Measurements from ENCODE around the gene TMEM30B.

Gene TMEM30B

DNA sequence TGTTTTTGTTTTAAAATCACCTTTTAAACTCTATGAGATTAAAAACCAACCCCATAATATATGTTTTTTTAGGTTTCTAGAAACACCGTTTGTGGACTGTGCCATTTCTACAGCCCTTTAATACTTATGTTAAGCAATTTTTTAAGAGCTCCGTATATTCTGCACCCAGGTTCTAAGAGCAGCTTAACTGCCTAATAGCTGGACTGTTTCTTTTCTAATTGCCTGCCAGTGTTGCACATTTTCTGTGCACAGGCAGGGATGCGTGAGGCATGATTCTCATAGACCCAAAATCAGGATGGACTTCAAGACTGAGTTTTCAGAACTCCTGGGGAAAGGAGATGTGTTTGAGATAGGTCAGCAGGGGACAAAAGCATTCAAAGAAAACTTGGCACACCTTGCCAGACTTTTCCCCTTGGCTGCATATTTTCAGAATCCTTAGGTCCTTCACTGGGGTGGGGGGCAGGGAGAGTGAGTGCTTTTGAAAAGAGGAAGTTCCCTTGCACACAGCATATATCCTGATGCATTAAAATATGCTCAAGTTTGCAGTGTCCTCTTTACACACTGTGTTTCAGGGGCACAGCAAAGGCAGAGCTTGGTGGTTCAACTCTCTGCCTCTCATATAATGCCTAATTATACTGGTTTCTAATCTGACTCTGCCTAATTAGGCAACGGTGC lies 27.9 kb downstream of the TMEM30B start:
- no peak for TF ChIP-seq EZH2phosphoT487 (IDR thresholded peaks at IDR 0.05; ENCODE audit: low read depth)
- TF ChIP-seq, protein P1, sequence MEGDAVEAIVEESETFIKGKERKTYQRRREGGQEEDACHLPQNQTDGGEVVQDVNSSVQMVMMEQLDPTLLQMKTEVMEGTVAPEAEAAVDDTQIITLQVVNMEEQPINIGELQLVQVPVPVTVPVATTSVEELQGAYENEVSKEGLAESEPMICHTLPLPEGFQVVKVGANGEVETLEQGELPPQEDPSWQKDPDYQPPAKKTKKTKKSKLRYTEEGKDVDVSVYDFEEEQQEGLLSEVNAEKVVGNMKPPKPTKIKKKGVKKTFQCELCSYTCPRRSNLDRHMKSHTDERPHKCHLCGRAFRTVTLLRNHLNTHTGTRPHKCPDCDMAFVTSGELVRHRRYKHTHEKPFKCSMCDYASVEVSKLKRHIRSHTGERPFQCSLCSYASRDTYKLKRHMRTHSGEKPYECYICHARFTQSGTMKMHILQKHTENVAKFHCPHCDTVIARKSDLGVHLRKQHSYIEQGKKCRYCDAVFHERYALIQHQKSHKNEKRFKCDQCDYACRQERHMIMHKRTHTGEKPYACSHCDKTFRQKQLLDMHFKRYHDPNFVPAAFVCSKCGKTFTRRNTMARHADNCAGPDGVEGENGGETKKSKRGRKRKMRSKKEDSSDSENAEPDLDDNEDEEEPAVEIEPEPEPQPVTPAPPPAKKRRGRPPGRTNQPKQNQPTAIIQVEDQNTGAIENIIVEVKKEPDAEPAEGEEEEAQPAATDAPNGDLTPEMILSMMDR (IDR thresholded peaks at IDR 0.05; ENCODE audit: low read depth, low read length) = no peak
- H3K4me1 ChIP-seq (ENCODE audit: low read length) = peaks cover 9% of the 10 kb centered on the region
- H3K27ac ChIP-seq (ENCODE audit: low read length) = no peak overlapping the region
- no peaks in the 10 kb centered on the region for H4K20me1 ChIP-seq (ENCODE audit: insufficient read depth, low read length)
- H3K36me3 ChIP-seq (replicated peaks; ENCODE audit: low read depth, low read length) = no peaks in the 10 kb centered on the region
- H3K9ac ChIP-seq (ENCODE audit: low read length) = peak overlapping the region; percentile 20; the same call in 1 of the 2 replicates
- H3K27me3 ChIP-seq (ENCODE audit: low read depth, low read length) = no peaks in the 10 kb centered on the region
- H3K4me3 ChIP-seq (ENCODE audit: low read length) = peak overlapping the region; percentile 61
- peak overlapping the region; percentile 44 for H2AFZ ChIP-seq (ENCODE audit: low read depth, low read length)
- H3K4me2 ChIP-seq (ENCODE audit: low read length) = peak overlapping the region; percentile 77
- H3K79me2 ChIP-seq (ENCODE audit: low read length) = no peaks in the 10 kb centered on the region
- H3K9me3 ChIP-seq (ENCODE audit: insufficient read depth, low read length) = no peaks in the 10 kb centered on the region

DNA sequence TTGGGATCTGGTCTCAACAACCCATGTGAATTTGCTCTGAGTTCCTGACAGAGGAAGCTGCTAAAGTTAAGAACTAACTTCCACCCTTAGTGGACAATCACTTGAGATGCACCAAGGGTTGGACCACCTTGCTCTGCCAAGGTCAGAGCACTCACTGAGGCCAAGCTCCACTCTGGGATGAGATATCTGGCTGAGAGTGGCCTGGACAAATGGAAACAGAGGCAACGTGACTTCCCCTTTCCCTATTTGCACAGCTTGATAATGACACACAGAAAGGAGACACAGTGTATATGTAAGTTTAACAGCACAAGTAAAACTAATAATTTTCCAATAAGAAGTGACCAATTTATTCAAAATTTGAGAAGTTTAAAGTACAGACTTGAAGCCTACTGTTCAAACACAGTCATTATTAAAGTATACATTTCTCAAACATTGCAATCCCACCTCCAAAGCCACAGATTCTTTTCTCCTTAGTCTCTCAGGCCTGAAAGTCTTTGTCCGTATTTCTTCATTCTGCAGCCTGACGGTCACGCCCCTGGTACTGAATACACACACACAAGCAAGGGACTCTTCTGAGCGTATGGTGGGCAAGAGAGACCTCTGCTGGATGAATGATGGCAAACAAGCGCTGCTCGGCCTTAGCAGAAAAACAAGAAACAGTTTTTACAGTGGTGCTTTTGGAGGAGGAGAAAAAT lies 28.6 kb downstream of the TMEM30B start:
- no peaks in the 10 kb centered on the region for H3K9me3 ChIP-seq (ENCODE audit: insufficient read depth, low read length)
- H3K27ac ChIP-seq (ENCODE audit: low read length) = no peak overlapping the region
- H3K36me3 ChIP-seq (replicated peaks; ENCODE audit: low read depth, low read length) = no peaks in the 10 kb centered on the region
- TF ChIP-seq EZH2phosphoT487 (IDR thresholded peaks at IDR 0.05; ENCODE audit: low read depth) = no peak
- TF ChIP-seq, protein P1 (IDR thresholded peaks at IDR 0.05; ENCODE audit: low read depth, low read length) = peak; percentile 93
- H3K79me2 ChIP-seq (ENCODE audit: low read length) = no peaks in the 10 kb centered on the region
- no peak overlapping the region for H3K9ac ChIP-seq (ENCODE audit: low read length)
- no peaks in the 10 kb centered on the region for H4K20me1 ChIP-seq (ENCODE audit: insufficient read depth, low read length)
- peaks cover 9% of the 10 kb centered on the region for H3K4me1 ChIP-seq (ENCODE audit: low read length)
- peak overlapping the region; percentile 44 for H2AFZ ChIP-seq (ENCODE audit: low read depth, low read length)
- no peaks in the 10 kb centered on the region for H3K27me3 ChIP-seq (ENCODE audit: low read depth, low read length)
- peak overlapping the region; percentile 77 for H3K4me2 ChIP-seq (ENCODE audit: low read length)
- peak overlapping the region; percentile 61 for H3K4me3 ChIP-seq (ENCODE audit: low read length)

DNA sequence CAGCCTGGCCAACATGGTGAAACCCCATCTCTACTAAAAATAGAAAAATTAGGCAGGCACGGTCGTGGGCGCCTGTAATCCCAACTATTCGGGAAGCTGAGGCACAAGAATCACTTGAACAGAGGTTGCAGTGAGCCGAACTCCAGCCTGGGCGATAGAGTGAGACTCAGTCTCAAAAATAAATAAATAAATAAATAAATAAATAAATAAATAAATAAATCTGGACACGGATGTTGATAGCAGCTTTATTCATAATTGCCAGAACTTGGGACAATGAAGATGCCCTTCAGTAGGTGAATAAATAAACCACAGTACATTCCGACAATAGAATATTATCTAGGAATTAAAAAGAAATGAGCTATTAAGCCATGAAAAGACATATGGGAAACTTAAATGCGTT lies 31.1 kb downstream of the TMEM30B start:
- H3K79me2 ChIP-seq (ENCODE audit: low read length) = no peaks in the 10 kb centered on the region
- no peak for TF ChIP-seq EZH2phosphoT487 (IDR thresholded peaks at IDR 0.05; ENCODE audit: low read depth)
- TF ChIP-seq, protein P1 (IDR thresholded peaks at IDR 0.05; ENCODE audit: low read depth, low read length) = no peak
- no peaks in the 10 kb centered on the region for H3K27me3 ChIP-seq (ENCODE audit: low read depth, low read length)
- no peak overlapping the region for H2AFZ ChIP-seq (ENCODE audit: low read depth, low read length)
- no peaks in the 10 kb centered on the region for H3K36me3 ChIP-seq (replicated peaks; ENCODE audit: low read depth, low read length)
- H4K20me1 ChIP-seq (ENCODE audit: insufficient read depth, low read length) = no peaks in the 10 kb centered on the region
- no peak overlapping the region for H3K27ac ChIP-seq (ENCODE audit: low read length)
- H3K4me3 ChIP-seq (ENCODE audit: low read length) = no peak overlapping the region
- no peak overlapping the region for H3K9ac ChIP-seq (ENCODE audit: low read length)
- H3K4me1 ChIP-seq (ENCODE audit: low read length) = peaks cover 9% of the 10 kb centered on the region
- no peaks in the 10 kb centered on the region for H3K9me3 ChIP-seq (ENCODE audit: insufficient read depth, low read length)
- H3K4me2 ChIP-seq (ENCODE audit: low read length) = no peak overlapping the region

DNA sequence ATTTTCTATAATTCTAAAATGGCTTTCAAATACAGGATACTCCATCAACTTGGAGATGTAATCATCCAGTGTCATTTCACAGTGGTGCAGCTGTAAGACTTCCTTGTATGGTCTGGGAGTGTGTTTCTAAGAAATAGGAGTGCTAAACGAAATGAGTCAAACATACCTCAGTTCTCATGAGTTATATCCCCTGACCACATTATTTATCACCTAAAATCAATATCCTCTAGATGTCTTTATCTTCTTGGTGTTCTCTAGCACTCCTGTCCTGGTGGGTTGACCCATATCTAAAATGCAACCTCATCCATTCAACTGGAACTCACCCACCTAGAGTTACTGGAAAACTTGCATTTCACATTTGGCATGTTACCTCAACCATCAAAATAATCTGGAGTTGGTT lies 33.2 kb downstream of the TMEM30B start:
- TF ChIP-seq, protein P1 (IDR thresholded peaks at IDR 0.05; ENCODE audit: low read depth, low read length) = no peak
- no peak for TF ChIP-seq EZH2phosphoT487 (IDR thresholded peaks at IDR 0.05; ENCODE audit: low read depth)
- Histone ChIP-seq H3K4me3 (ENCODE audit: low read length) (no peak overlapping the region), H3K9ac (ENCODE audit: low read length) (no peak overlapping the region)

More for the DNA sequence above, 33.2 kb downstream of the TMEM30B start:
- Histone ChIP-seq H2AFZ (ENCODE audit: low read depth, low read length) (no peak overlapping the region), H3K4me1 (ENCODE audit: low read length) (peaks cover under 1% of the 10 kb centered on the region), H3K27me3 (ENCODE audit: low read depth, low read length) (no peaks in the 10 kb centered on the region), H4K20me1 (ENCODE audit: insufficient read depth, low read length) (no peaks in the 10 kb centered on the region), H3K4me2 (ENCODE audit: low read length) (no peak overlapping the region), H3K27ac (ENCODE audit: low read length) (no peak overlapping the region), H3K79me2 (ENCODE audit: low read length) (no peaks in the 10 kb centered on the region), H3K9me3 (ENCODE audit: insufficient read depth, low read length) (no peaks in the 10 kb centered on the region), H3K36me3 (replicated peaks; ENCODE audit: low read depth, low read length) (no peaks in the 10 kb centered on the region)

All from OCI-LY3 (cell line).